Amygdala (tissue), 56 donors: ENCODE data around the gene RASGEF1B.

Experiments
- DNase-seq, 56 donors: peaks; one replicate each; lab custom pipeline; 2025; lab: John Stamatoyannopoulos, UW

The RASGEF1B gene

GRCh38 chr4:81405900-81406401 is 65.8 kb downstream of the RASGEF1B start:
- peak in 18 of 56 donors; percentile 2 to 72 (median 28) for DNase-seq

- no peak for DNase-seq
Measured at GRCh38 chr4:81404741-81405140, 67.0 kb downstream of the RASGEF1B start.

DNA sequence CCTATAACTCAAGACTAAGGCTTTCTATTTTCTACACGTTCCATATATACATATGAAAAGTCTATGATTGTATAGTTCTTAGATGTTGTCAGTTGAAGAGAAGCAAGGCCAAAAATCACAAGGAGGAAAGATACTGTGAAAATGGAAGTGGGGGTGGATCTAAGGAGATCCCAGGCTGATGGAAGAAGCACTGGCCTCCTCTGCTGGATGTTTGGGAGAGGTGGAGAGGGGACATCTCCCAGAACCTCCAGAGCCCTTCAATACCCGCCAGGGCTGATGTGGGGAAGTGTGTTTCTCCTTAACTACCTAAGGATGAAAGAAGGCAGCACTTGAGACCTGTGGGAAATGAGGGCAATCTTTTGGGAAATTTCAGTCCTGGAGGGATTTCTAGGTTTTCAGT is 67.4 kb downstream of the RASGEF1B start:
- DNase-seq: no peak

DNA sequence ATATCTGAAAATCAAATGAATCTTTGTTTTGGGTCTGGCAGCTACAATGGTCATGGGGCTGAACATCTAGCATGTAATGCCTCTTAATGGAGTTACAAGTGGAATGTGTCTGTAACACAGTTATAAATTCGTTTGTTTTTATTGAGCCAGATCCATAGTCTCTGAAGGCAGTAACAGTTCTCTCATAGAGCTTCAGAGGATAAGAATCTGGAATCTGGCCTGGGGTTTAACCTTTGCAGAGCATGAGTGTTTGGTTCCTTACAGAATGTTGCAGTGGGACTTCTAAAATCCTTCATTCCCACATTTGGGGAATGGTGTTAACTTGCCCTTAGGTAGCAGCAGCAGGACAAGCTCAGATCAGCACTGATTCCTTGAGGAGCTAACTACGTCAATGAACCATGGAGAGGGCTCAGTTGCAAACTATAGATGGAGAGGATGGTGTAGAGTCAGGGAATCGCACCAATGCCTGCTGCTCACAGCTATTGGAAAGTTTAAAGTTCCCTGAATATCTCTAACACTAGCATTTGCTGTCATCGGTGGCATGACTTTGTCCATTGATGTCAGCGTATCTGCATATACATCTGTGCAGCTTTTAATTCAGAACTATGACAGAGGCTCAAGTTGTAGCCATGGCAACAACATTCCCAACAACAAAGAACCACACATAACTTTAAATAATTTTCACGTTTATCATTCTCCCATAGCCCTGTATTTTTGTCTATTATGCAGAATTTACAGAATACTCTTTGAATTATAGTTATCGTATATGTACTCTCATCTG is 72.2 kb downstream of the RASGEF1B start:
- DNase-seq: no peak

- no peak for DNase-seq
Measured at GRCh38 chr4:81398379-81398778, 73.3 kb downstream of the RASGEF1B start.

DNA sequence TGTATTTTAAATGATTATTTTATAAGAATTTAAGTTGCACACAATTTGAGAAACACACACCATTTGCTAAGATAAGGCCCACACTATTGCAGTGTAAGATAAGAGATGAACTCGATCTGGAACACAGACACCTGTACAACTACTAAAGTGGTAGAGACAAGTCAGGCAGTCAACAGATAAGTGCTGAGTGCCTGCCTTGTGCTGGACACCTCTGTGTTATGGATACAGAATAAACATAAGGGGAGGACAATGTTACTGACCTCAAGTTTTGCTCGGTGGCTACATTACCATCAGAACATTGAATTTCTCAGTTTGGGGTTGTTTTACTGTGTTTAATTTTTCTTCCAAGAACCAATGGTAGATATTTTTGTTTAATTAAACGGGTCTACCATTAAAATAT is 74.1 kb downstream of the RASGEF1B start:
- DNase-seq: no peak

DNA sequence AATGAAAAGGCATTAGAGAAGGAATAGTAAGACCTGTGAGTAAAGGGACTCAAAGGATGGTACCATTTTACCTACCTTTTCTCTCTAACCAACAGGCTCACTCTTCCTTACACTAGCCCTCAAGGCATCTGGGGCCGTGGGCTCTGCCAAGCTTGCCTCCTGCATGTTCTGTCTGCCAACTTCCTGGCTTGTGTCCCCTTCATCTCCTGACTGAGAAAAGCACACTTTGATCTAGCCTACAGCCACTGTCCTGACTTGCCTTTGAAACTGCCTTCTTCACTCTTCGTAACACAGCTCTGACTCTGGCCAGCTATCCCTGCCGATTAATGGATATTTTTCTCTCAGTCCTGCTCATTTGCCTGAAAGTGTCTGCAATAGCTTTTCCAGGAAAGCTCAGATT is 76.5 kb downstream of the RASGEF1B start:
- no peak for DNase-seq

GRCh38 chr4:81392164-81392563 is 79.5 kb downstream of the RASGEF1B start:
- DNase-seq: no peak

DNA sequence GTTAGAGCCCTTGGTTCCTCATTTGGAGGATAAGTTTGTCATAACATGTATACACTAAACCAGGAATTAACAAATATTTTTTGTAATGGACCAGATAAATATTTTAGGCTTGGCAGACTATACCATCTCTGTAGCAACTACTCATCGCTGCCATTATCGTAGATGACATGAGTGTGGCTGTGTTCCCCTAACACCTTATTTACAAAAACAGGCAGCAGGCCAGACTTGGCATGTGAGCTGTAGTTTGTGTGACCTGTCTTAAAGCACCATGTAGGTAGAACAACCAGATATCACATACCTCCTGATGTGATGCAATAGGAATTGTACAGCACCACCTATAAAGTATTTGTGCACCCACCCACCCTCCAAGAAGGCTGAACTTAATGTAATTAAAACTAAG is 82.0 kb downstream of the RASGEF1B start:
- no peak for DNase-seq

DNA sequence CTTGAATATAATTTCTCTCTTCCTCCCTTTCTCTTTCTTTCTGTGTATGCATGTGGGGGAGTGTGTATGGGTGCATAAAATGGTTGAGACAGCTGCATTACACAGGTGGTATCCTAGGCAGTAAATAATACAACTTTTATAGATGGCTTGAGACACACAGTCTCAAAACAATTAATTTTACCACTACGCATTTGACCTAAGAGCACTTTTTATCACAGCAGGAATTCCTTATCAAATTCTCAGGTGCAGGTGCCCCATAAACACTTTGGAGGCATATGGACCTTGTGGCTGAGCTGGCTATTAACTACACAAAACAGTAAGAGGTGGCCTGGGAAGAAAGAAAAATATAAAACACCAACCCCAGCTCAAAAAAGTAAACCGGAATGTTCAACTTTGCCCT is 91.3 kb downstream of the RASGEF1B start:
- DNase-seq: no peak

- no peak for DNase-seq
Measured at GRCh38 chr4:81378386-81378785, 93.3 kb downstream of the RASGEF1B start.

GRCh38 chr4:81377191-81377590 is 94.5 kb downstream of the RASGEF1B start:
- DNase-seq: no peak

DNA sequence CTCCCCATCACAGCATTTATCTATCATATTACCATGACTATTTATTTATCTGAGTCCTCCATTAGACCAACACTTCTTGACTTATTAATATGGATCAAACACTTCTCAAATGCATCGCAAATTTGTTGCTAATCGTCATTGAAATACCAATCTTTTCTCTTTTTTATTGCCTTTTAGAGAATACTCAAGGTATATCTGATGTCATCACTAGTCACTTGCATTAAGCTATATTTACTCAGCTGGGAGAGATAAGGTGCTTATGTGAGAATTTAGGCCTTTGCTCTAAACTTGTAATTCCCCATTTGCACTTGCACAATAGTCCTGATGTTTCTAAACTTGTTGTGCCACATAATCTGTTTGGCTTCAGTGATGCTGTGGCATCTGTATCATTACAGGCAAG is 95.0 kb downstream of the RASGEF1B start:
- DNase-seq: no peak
